Subcutaneous abdominal adipose tissue (tissue), 5 donors: ENCODE measurements around the gene DTD2.

Experiments
- H3K27ac ChIP-seq: one replicate; pipeline ENCODE4 v1.7.0; 2013; ENCODE audit warnings: low read depth, mild to moderate bottlenecking, inconsistent platforms, low read length, moderate library complexity
- H3K27me3 ChIP-seq, 5 donors: one replicate each; pipeline ENCODE4 v1.7.0; 2013; ENCODE audit warnings: low read length in 5 of 5, inconsistent platforms in 1 of 5; ENCODE audit not compliant: control insufficient read depth in 5 of 5, insufficient read depth in 4 of 5
- H3K36me3 ChIP-seq, 5 donors: one replicate each; pipeline ENCODE4 v1.7.0; 2013; ENCODE audit warnings: low read length in 5 of 5; ENCODE audit not compliant: control insufficient read depth in 5 of 5, insufficient read depth in 5 of 5
- H3K4me1 ChIP-seq, 5 donors: one replicate each; pipeline ENCODE4 v1.7.0; 2013; ENCODE audit warnings: low read length in 5 of 5, mild to moderate bottlenecking in 3 of 5, moderate library complexity in 1 of 5; ENCODE audit not compliant: control insufficient read depth in 5 of 5, insufficient read depth in 5 of 5
- H3K4me3 ChIP-seq, 5 donors: one replicate each; pipeline ENCODE4 v1.7.0; 2013; ENCODE audit warnings: low read length in 5 of 5, low read depth in 1 of 5
- H3K9ac ChIP-seq, 5 donors: one replicate each; pipeline ENCODE4 v1.7.0; 2013; ENCODE audit warnings: low read length in 5 of 5, mild to moderate bottlenecking in 4 of 5, moderate library complexity in 3 of 5
- H3K9me3 ChIP-seq, 5 donors: one replicate each; pipeline ENCODE4 v1.7.0; 2013; ENCODE audit warnings: low read length in 5 of 5; ENCODE audit not compliant: control insufficient read depth in 5 of 5
- donor health status: healthy.
- donor health status: healthy.
- donor health status: healthy.
- donor health status: healthy.
- donor health status: healthy.

The DTD2 gene

DNA sequence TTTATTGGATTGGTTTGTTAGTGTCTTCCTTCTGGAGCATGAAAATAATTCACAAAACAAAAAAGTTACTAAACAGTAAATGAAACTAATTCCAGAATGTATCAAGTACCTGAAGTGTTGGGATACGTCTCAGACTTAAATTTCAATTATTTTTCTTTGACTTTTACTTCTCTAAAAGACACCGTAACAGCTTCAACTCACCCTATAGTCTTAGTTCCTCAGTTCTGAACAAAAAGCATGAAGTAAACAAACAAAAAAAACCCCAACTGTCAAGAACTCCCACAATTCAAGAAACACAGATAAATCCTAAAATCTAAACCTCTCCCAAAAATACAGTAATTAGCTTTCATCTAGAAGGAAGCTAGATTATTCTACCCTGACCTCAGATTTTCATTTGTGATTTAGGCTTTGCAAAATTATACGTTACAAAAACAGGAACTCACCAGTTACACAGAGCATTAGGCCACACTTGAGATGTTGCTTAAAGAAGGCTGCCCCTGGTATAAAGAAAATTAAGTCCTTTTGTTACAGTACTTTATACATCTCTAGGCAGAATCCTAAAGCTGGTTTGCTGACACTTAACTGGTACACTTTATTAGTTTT, 47.2 kb downstream of the DTD2 start:
- Histone ChIP-seq H3K4me1 (peaks cover 2 to 23% (median 8%) of the 10 kb centered on the region in 5 donors), H3K27ac (no peak overlapping the region), H3K4me3 (no peak overlapping the region)

DNA sequence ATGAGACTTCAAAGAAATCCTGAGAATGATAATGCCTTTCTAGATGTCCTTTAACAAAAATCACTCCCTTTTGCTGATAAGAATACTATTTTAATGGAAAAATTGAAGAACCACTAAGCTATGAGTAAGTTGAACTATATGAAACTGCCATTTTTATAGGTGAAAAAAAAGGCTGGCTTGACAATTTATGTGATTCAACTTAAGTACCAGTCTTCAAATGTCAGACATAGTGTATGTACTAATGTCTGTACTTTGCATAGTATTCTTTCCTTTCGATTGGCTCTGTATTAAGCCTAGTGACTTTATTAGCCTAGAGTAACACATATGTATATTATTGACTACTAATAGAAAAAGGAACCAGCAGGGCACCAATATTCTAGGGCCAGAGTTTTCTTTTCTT, 48.9 kb downstream of the DTD2 start:
- H3K4me1 ChIP-seq = peaks cover 0 to 18% (median 8%) of the 10 kb centered on the region in 5 donors
- H3K27me3 ChIP-seq = no peaks in the 10 kb centered on the region
- H3K27ac ChIP-seq = no peak overlapping the region
- no peak overlapping the region for H3K4me3 ChIP-seq
- no peaks in the 10 kb centered on the region for H3K36me3 ChIP-seq
- H3K9ac ChIP-seq = no peak overlapping the region
- H3K9me3 ChIP-seq = no peaks in the 10 kb centered on the region

More for the DNA sequence above, 47.2 kb downstream of the DTD2 start:
- no peaks in the 10 kb centered on the region for H3K36me3 ChIP-seq
- H3K9ac ChIP-seq = peak overlapping the region in 1 of 5 donors; percentile 12
- H3K27me3 ChIP-seq = no peaks in the 10 kb centered on the region
- H3K9me3 ChIP-seq = no peaks in the 10 kb centered on the region

DNA sequence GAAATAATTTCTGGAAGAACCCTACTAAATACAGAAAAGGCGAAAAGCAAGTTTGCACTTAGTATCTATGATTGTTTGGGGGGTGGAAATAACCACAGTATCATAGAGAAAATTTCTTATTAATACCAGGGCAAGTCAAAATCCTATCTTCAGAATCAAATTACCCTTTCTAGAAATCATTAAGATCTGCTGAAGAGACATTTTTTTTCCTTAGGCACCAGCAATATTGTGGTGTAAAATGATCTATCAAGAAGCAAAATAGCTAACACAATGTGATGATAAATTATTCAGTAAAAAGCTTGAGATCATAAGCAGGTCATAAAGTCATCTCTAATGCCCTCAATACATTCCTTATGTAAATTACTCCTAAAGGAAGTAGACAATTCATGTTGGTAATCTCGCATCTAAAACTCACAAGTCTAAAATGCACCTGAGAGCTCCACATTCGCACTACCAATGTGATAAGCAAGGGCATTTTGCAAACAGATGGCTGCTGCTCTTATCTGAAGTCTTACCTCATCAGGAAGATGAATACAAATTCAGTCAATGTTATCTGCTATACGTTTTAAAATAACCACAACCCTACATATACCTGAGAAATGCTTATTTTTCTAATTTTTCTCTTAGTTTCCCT, 51.6 kb downstream of the DTD2 start:
- no peaks in the 10 kb centered on the region for H3K27me3 ChIP-seq
- H3K4me1 ChIP-seq = peaks cover 0 to 15% (median 11%) of the 10 kb centered on the region in 5 donors
- no peaks in the 10 kb centered on the region for H3K9me3 ChIP-seq
- no peak overlapping the region for H3K27ac ChIP-seq
- H3K9ac ChIP-seq = no peak overlapping the region
- no peak overlapping the region for H3K4me3 ChIP-seq
- peaks cover 4 to 13% (median 9%) of the 10 kb centered on the region in 5 donors for H3K36me3 ChIP-seq

DNA sequence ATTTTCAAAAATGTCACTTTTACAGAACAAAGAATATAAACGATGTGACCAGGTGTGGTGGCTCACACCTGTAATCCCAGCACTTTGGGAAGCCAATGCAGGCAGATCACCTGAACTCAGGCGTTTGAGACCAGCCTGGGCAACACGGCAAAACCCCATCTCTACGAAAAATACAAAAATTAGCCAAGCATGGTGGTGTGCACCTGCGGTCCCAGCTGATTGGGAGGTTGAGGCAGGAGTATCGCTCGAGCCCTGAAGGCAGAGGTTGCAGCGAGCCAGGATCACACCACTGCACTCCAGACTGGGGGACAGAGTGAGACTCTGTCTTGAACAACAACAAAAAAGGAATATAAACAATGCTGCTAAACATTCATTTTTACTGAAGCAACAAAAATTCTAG, 52.2 kb downstream of the DTD2 start:
- no peak overlapping the region for H3K4me3 ChIP-seq
- H3K9ac ChIP-seq = no peak overlapping the region
- H3K9me3 ChIP-seq = no peaks in the 10 kb centered on the region
- no peaks in the 10 kb centered on the region for H3K27me3 ChIP-seq
- H3K4me1 ChIP-seq = peaks cover 0 to 11% (median 9%) of the 10 kb centered on the region in 5 donors
- H3K27ac ChIP-seq = no peak overlapping the region
- peaks cover 4 to 14% (median 9%) of the 10 kb centered on the region in 5 donors for H3K36me3 ChIP-seq

DNA sequence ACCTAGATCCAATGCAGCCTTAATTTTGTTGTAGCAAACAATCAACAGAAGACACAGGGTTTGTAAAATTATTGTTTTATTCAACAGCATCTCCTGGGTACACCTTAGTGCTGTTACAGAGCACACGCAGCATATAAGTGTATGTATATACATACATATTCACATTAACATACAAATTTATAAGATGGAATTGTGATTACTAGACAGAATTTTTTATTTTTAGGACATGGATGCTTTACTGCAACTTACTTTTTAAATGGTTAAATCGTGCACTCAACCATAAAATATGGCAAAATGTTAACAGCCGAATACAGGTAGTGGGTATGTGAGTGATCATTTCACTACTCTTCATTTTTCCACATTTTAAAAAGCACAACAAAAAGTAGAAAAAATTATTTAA, 53.6 kb downstream of the DTD2 start:
- Histone ChIP-seq H3K9ac (no peak overlapping the region), H3K36me3 (peaks cover 6 to 21% (median 9%) of the 10 kb centered on the region in 5 donors), H3K4me1 (peaks cover 0 to 11% (median 9%) of the 10 kb centered on the region in 5 donors), H3K9me3 (no peaks in the 10 kb centered on the region), H3K27ac (no peak overlapping the region), H3K4me3 (no peak overlapping the region), H3K27me3 (no peaks in the 10 kb centered on the region)

DNA sequence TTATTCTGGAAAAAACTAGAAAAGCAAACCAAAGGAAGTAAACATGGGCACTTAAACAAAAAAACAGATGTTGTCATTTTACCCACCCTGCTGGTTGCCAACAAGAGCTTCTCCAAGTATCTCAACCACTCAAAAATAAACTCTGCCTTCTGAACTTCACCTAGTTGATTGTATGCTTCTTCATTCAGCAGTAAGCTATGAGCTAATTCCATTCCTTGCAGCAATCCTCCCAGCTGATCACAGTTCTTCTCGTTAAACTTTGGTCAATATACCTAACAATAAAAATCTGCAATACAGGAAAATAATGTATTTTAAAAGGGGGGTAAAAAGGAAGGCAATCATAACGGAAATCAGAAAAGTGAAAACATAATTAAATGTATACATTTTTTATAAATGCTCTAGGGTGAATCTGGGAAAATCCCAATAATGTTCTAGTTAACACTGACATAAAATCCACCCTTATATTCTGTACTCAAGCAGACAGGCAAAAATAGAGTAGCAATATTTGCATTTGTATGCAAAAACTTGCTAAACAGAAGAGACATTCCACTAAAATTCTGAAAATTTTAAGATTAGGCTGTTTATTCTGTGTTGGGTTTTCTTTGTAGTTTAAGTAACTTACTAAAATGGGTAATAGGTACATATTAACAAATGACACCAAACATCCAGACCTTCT, 54.4 kb downstream of the DTD2 start:
- peak overlapping the region in 1 of 5 donors; percentile 1 for H3K9ac ChIP-seq
- no peaks in the 10 kb centered on the region for H3K27me3 ChIP-seq
- H3K9me3 ChIP-seq = no peaks in the 10 kb centered on the region
- H3K4me3 ChIP-seq = no peak overlapping the region
- H3K4me1 ChIP-seq = peaks cover 0 to 11% (median 9%) of the 10 kb centered on the region in 5 donors
- peaks cover 9 to 29% (median 17%) of the 10 kb centered on the region in 5 donors for H3K36me3 ChIP-seq
- H3K27ac ChIP-seq = no peak overlapping the region

- H3K27ac ChIP-seq = no peak overlapping the region
- peaks cover 0 to 11% (median 9%) of the 10 kb centered on the region in 5 donors for H3K4me1 ChIP-seq
- no peak overlapping the region for H3K4me3 ChIP-seq
- no peaks in the 10 kb centered on the region for H3K27me3 ChIP-seq
- no peak overlapping the region for H3K9ac ChIP-seq
- no peaks in the 10 kb centered on the region for H3K9me3 ChIP-seq
- H3K36me3 ChIP-seq = peaks cover 13 to 34% (median 21%) of the 10 kb centered on the region in 5 donors
These were observed 55.9 kb downstream of the DTD2 start for GRCh38 chr14:31401369-31401932.

GRCh38 chr14:31400031-31400638, 57.2 kb downstream of the DTD2 start:
- H3K9me3 ChIP-seq = no peaks in the 10 kb centered on the region
- no peak overlapping the region for H3K27ac ChIP-seq
- no peaks in the 10 kb centered on the region for H3K27me3 ChIP-seq
- H3K4me1 ChIP-seq = peaks cover 0 to 11% (median 9%) of the 10 kb centered on the region in 5 donors
- H3K9ac ChIP-seq = no peak overlapping the region
- H3K4me3 ChIP-seq = no peak overlapping the region
- peaks cover 21 to 37% (median 31%) of the 10 kb centered on the region in 5 donors for H3K36me3 ChIP-seq
